HFFc6 (cell line): ENCODE measurements around the gene ARSD. TPM values are rescaled to one million over a fixed set of nuclear protein-coding genes. Genes with fewer than 3 reads are reported as not detected.
"Not testable (repeated sequence)": the region's sequence is repeated elsewhere in the genome, so short reads cannot be mapped to it uniquely, and the experiment has no call there.

Experiments
- DNase-seq: peaks from one replicate; pipeline ENCODE4 v3.0.0-alpha.2; 2018
- H3K27ac Mint-ChIP-seq: 2 replicates; pipeline ENCODE4 v1.8.0; 2020; ENCODE audit warnings: mild to moderate bottlenecking, mixed read lengths
- H3K27me3 Mint-ChIP-seq: 2 replicates; pipeline ENCODE4 v1.8.0; 2021; ENCODE audit warnings: mild to moderate bottlenecking, moderate library complexity, mixed read lengths; ENCODE audit not compliant: insufficient read depth
- H3K36me3 Mint-ChIP-seq: 2 replicates; pipeline ENCODE4 v1.8.0; 2021; ENCODE audit warnings: low read depth, mixed read lengths
- H3K4me1 Mint-ChIP-seq: 2 replicates; pipeline ENCODE4 v1.8.0; 2020; ENCODE audit warnings: low read depth, mixed read lengths
- H3K4me3 Mint-ChIP-seq: 2 replicates; pipeline ENCODE4 v1.8.0; 2020; ENCODE audit warnings: mild to moderate bottlenecking, moderate library complexity, mixed read lengths
- H3K9me3 Mint-ChIP-seq: 2 replicates; pipeline ENCODE4 v1.8.0; 2020; ENCODE audit warnings: mild to moderate bottlenecking, mixed read lengths
- total RNA-seq, 6 experiments: library from RNA; stranded (reverse); fragmentation: NEBNext Ultra II Directional; extraction: Animal tissue kit (Norgen Biotek cat#: 25700); gene quantifications; 2 replicates in 1 of 6; 3 replicates in 5 of 6; pipeline ENCODE4 v1.2.3, GENCODE V29; 2021
- TF ChIP-seq, protein P1 (sequence below): fragments of 200-600 bp; sonication (generic); IDR thresholded peaks from 2 replicates; pipeline ENCODE4 v1.5.0; 2021; ENCODE audit warnings: antibody characterized with exemption, mild to moderate bottlenecking

ARSD gene
- total RNA-seq, 6 experiments from 2014 or later: 8.3 to 13.4 (median 10.4) TPM

DNA sequence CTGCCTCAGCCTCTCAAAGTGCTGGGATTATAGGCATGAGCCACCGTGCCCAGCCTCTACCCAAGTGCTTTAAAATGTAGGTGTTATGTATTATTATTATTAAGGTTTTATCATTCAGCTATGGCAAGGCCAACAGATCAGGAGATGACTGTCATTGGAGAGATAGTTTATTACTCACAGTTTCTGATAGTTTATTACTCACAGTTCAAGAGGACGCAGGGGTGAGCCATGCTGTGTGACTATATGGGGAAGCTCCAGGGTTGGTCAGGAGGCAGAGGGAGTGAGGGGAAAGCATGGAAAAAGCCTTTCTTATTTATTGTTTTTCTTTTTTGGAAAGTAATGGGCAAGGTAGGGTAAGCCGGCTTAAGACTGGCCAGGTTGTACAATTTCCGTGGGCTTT lies 25.4 kb upstream of the ARSD start:
- Mint-ChIP-seq H3K27me3 (peaks cover 10% of the 10 kb centered on the region), H3K9me3 (no peaks in the 10 kb centered on the region), H3K27ac (no peak overlapping the region), H3K4me3 (no peak overlapping the region), H3K36me3 (no peaks in the 10 kb centered on the region), H3K4me1 (no peaks in the 10 kb centered on the region)
- TF ChIP-seq, protein P1, sequence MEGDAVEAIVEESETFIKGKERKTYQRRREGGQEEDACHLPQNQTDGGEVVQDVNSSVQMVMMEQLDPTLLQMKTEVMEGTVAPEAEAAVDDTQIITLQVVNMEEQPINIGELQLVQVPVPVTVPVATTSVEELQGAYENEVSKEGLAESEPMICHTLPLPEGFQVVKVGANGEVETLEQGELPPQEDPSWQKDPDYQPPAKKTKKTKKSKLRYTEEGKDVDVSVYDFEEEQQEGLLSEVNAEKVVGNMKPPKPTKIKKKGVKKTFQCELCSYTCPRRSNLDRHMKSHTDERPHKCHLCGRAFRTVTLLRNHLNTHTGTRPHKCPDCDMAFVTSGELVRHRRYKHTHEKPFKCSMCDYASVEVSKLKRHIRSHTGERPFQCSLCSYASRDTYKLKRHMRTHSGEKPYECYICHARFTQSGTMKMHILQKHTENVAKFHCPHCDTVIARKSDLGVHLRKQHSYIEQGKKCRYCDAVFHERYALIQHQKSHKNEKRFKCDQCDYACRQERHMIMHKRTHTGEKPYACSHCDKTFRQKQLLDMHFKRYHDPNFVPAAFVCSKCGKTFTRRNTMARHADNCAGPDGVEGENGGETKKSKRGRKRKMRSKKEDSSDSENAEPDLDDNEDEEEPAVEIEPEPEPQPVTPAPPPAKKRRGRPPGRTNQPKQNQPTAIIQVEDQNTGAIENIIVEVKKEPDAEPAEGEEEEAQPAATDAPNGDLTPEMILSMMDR: no peak
- no peak for DNase-seq

DNA sequence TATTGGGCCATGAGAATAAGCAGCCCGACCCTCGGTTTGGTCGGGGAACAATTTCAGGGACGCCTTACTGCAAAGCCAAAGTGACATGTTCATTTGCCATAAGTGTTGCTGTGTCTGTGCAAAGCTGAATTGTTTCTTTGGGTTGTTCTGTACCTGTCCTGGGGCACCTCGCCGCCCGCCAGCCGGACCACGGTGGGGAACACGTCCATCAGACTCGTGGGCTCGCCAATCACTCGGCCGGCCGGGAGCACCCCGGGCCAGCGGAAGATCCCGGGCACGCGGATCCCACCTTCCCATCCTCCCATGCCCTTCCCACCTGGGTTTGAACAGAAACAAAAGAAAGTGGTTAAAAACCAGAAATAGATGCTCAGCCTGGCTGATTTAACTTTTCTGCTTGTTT lies 8.8 kb upstream of the ARSD start:
- DNase-seq, H3K9me3 Mint-ChIP-seq, H3K4me3 Mint-ChIP-seq, H3K4me1 Mint-ChIP-seq, H3K36me3 Mint-ChIP-seq, H3K27me3 Mint-ChIP-seq, H3K27ac Mint-ChIP-seq: not testable (repeated sequence)

DNA sequence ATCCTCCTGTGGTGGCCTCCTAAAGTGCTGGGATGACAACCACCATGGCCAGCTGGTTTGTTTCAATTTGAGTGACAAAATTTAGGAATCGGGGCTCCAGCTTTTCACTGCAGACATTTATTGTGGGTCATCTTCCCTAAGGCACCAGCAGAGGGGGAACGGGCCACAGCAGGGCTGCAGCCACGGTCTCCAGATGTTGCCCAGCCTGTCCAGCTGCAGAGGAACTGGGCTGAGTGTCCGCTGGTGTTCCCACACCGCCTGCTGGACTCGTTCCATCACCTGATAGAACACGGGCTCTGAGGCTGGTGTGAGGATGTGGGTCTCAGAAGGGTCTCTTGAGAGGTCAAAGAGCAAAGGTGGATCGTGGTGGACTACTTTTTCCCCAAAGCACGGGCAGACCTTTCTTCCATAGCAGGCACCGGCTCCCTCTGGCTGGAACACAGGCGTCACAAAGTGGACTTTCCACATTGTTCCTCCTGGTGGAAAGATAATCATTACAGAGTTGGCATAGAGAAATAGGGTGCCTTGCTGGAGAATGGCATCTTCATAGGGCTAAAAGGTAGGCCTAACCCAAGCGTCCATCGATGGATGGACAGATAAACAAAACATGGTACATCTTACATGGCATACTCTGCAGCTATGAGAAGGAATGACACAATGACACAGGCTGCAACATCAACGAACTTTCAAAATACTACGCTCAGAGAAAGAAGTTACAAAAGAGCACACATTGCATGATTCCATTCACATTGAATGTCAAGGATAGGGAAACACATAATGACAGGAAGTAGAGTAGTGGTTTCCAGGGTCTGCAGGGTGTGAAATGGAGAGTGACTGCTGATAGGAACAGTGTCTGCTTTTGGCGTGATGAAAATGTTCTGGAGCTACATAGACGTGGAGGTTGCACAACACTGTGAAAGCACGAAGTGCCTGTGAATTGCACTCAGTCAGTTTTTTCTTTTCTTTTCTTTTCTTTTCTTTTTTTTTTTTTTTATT lies 5.9 kb upstream of the ARSD start:
- no peaks in the 10 kb centered on the region for H3K4me1 Mint-ChIP-seq
- TF ChIP-seq, protein P1: no peak
- no peaks in the 10 kb centered on the region; the same call in 1 of the 2 replicates for H3K36me3 Mint-ChIP-seq
- no peaks in the 10 kb centered on the region for H3K9me3 Mint-ChIP-seq
- DNase-seq: no peak
- no peak overlapping the region for H3K4me3 Mint-ChIP-seq
- H3K27me3 Mint-ChIP-seq: peaks cover 12% of the 10 kb centered on the region
- no peak overlapping the region for H3K27ac Mint-ChIP-seq

DNA sequence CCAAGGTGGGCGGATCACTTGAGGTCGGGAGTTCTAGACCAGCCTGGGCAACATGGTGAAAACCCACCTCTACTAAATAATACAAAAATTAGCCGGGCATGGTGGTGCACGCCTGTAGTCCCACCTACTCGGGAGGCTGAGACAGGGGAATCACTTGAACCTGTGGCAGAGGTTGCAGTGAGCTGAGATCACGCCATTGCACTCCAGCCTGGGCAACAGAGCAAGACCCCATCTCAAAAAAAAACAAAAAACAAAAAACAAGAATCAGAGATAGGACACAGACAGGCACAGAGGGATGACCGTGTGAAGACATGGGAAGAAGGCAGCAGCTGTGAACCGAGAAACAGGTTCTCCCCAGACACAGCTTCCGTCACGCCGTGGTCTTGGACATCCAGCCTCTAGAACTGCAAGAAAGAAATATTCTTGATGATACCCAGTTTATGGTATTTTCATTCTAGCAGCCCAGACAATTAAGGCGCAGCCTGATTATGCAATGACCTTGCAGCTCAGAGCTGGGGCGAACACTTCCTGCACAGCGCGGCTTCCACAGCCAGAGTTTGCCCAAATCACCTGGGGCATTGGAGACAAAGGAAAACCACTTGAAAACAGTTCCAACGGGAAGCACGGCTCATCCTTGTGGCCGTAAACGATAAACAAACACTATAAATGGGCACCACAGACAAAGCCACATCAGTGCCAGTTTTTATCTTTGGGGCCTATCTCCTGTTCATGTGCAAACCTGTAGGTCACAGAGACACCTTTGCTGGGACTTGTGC lies 4.2 kb upstream of the ARSD start:
- H3K9me3 Mint-ChIP-seq: no peaks in the 10 kb centered on the region
- TF ChIP-seq, protein P1: no peak
- peaks cover 8% of the 10 kb centered on the region for H3K27me3 Mint-ChIP-seq
- no peaks in the 10 kb centered on the region; the same call in 1 of the 2 replicates for H3K36me3 Mint-ChIP-seq
- no peak overlapping the region for H3K4me3 Mint-ChIP-seq
- no peaks in the 10 kb centered on the region for H3K4me1 Mint-ChIP-seq
- H3K27ac Mint-ChIP-seq: no peak overlapping the region
- no peak for DNase-seq

DNA sequence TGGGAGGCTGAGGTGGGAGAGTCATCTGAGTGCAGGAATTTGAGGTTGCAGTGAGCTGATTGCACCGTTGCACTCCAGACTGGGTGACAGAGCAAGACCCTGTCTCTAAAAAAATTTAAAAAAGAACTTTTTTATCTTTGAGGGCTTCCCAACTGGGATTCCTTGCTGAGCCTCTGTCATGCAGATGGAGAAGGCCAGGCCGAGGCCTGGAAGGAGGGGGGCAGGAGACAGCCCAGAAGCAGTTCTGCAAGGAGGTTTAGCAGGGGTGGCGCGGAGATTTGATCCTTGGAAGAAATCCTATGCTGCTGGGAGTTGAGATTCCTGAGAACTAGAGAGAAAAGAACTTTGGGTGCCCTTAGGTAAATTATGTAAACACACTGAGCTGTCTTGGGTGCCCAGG lies 2.5 kb upstream of the ARSD start:
- Mint-ChIP-seq H3K4me3 (no peak overlapping the region), H3K4me1 (no peaks in the 10 kb centered on the region; the same call in 1 of the 2 replicates), H3K27ac (no peak overlapping the region), H3K27me3 (peaks cover 4% of the 10 kb centered on the region), H3K36me3 (no peaks in the 10 kb centered on the region; the same call in 1 of the 2 replicates), H3K9me3 (no peaks in the 10 kb centered on the region)
- DNase-seq: no peak
- TF ChIP-seq, protein P1: no peak
